Choroid plexus epithelial cell (primary cell): Measurements from ENCODE around the gene TMEM108.

Experiments
- DNase-seq: peaks from one replicate; pipeline ENCODE4 v3.0.0-alpha.2; 2010; ENCODE audit warnings: low read depth
- H3K4me3 ChIP-seq: 2 replicates; pipeline ENCODE4 v1.5.1; 2011; ENCODE audit warnings: low read depth, mild to moderate bottlenecking, control low read depth, low read length, moderate library complexity
- TF ChIP-seq, protein P1 (sequence below): conservative IDR thresholded peaks from 2 replicates; pipeline ENCODE4 v1.5.1; 2011; ENCODE audit warnings: low read depth, mild to moderate bottlenecking, control low read depth, inconsistent platforms, low read length, moderate library complexity

The TMEM108 gene

DNA sequence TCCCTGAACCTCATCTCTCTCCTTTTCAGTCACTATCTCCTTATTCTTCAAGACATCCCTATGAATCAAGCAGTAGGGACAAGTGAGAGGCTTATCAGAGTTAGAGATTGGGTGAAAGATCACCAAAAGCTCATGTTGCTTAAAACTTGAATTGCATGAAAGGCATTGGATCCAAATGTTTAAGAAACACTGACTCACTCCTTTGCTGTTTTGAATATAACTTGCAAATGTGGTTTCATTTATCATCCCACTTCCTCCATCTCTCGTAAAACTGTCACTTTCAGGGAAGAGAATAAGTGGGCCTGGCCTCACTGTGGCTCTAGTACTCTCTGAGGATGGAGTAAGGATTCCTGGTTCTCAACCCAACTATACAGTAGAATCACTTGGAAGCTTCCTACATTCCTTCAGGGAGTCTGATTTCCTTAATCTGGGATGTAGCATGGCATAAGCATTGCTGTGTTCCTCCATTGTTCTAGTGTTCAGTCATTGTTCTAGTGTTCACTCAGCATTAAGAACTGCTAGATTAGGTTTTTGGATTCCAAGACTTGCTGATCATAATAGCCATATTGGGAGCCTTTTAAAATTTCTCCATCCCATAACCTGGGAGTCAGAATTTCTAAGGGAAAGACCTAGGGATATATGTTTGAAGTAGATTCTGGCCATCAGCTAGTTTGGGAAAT, 171.8 kb downstream of the TMEM108 start:
- TF ChIP-seq, protein P1, sequence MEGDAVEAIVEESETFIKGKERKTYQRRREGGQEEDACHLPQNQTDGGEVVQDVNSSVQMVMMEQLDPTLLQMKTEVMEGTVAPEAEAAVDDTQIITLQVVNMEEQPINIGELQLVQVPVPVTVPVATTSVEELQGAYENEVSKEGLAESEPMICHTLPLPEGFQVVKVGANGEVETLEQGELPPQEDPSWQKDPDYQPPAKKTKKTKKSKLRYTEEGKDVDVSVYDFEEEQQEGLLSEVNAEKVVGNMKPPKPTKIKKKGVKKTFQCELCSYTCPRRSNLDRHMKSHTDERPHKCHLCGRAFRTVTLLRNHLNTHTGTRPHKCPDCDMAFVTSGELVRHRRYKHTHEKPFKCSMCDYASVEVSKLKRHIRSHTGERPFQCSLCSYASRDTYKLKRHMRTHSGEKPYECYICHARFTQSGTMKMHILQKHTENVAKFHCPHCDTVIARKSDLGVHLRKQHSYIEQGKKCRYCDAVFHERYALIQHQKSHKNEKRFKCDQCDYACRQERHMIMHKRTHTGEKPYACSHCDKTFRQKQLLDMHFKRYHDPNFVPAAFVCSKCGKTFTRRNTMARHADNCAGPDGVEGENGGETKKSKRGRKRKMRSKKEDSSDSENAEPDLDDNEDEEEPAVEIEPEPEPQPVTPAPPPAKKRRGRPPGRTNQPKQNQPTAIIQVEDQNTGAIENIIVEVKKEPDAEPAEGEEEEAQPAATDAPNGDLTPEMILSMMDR = no peak
- no peak for DNase-seq
- H3K4me3 ChIP-seq = no peak overlapping the region

DNA sequence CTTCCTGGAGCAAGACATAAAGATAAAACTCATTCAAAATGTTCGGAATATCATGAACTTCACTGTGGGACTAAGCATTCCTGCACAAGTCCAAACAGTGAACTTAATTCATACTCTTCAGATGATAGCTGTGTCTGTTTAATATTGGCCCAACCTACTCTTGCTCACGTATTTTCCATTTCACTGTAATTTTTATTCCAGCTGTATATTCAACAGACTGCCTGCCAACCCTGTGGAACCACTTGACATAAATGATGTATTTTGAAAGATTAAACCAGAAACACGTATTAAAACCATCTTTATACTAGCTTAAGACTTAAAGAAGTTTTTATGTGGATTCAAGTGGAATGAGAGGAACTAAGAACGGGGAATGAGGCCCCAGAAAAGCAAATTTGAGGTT, 172.5 kb downstream of the TMEM108 start:
- no peak for DNase-seq
- no peak overlapping the region for H3K4me3 ChIP-seq
- TF ChIP-seq, protein P1 = no peak

DNA sequence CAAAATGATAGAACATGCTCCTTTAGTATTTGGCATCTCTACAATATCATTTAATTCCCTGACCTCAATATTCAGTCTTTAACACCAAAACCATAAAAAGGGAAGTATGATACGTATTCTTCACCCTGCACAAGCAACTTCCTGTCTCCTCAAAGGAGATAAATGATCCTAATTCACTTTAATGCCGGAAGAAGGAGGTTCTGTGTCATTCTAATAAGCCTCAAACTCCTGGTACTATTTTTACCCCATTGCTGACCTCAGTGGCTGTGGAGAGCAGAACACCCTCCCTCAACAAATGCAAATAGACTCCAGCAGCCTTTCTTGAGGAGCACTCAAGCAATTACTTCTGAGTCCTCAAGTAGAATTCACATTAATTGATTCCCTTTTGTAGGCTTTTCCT, 173.3 kb downstream of the TMEM108 start:
- no peak for DNase-seq
- H3K4me3 ChIP-seq = no peak overlapping the region
- TF ChIP-seq, protein P1 = no peak

DNA sequence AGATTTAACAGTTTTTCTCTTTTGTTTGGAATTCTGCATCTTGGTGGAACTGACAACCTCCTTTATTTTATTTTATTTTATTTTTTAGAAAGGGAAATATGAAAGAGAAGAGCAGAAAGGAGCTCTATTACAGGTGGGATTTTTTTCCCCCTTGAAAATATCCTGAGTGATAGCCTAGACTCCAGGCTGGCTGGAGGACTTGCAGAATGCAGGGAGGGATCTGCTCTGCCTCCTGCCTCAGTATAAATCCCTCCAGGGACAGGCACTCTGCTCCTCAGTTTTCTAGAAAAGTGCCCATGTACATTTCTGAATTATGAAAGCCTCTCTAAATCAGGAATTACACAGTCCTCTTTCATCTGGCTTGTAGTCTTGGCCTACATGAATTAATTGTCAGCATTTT, 173.7 kb downstream of the TMEM108 start:
- no peak overlapping the region for H3K4me3 ChIP-seq
- no peak for DNase-seq
- TF ChIP-seq, protein P1 = no peak

DNA sequence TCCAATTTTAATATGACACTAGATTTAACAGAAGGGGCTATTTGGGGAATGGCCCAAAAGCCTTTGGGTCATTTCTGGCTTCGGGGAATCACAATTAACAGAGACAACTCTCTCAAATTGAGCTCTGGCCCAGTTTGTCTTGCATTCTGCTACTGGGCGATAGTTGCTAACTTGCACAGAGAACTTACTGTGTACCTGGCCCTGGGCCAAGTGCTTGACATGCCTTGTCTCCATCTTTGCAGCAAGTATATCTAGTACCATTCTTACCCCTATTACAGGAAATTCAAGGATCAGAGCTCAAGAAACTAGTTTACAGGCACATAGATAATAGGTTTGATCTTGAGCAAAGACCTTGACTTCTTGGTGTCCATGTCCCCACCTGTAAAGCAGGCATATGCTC, 175.7 kb downstream of the TMEM108 start:
- no peak overlapping the region for H3K4me3 ChIP-seq
- DNase-seq = peak; percentile 12
- TF ChIP-seq, protein P1 = no peak

DNA sequence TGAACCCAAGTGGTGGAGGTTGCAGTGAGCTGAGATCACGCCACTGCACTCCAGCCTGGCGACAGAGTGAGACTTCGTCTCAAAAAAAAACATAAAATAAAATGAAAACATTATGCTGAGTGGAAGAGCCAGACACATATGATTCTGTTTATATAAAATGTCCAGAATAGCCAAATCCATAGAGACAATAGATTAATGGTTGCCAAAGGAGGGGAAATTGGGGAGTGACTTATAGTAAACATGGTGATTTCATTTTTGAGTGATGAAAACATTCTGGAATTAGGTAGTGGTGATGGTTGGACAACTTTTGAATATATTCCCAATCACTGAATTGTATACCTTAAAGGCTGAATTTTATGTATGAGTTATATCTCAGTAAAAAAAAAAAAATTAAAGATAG, 189.6 kb downstream of the TMEM108 start:
- TF ChIP-seq, protein P1 = no peak
- H3K4me3 ChIP-seq = no peak overlapping the region
- no peak for DNase-seq

DNA sequence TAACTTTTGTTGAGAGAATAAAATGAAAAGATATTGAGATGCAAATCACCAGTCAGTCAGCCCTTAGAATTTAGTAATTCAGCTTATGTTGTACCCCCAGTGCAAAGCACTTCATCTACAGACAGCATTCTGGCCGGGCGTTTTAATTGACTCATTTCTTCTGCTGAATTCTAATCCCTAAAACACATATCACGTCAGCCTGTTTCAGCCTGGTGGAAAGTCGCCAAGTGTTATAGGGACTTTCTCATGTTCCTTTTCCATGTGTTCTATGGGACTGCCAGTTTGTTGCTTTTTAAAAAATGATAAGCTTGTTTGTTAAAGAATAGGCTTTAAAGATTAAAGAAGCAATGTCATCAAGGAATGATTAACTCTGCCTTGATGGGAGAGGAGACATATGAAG, 192.0 kb downstream of the TMEM108 start:
- TF ChIP-seq, protein P1 = no peak
- H3K4me3 ChIP-seq = no peak overlapping the region

More for the DNA sequence above, 192.0 kb downstream of the TMEM108 start:
- DNase-seq = no peak
